GM21526 (cell line): ENCODE measurements around the gene PTPRG.
A peak's percentile ranks its signal among the peaks of the same experiment; 100 is the strongest.

ENCODE experiments used
- ATAC-seq: cut with Tn5 transposase; IDR thresholded peaks from one replicate; pipeline ENCODE4 v1.9.1; 2021; ENCODE audit warnings: moderate library complexity; ENCODE audit not compliant: unreplicated experiment, low FRiP score

Gene PTPRG

GRCh38 chr3:62178739-62179600, 617.6 kb downstream of the PTPRG start:
- no peak for ATAC-seq

DNA sequence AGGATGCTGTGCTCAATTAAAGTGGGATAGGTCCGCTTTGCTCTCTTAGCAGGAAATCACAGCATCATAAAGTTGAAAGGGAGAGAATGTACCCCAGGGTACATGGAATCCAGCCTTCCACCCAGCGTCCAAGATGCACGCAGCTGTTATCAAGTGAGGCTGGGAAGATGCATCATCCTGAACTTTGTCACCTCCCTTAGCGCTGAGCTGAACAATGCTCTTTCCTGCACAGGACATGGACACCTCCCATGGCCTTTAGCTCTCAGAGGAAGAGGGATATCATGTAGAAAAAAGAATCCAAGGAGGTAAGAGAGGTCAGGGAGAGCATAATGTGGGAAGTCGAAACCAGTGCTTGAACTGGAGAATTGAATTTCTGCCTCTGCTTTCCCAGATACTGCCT, 619.1 kb downstream of the PTPRG start:
- no peak for ATAC-seq

GRCh38 chr3:62183087-62183486, 621.7 kb downstream of the PTPRG start:
- no peak for ATAC-seq

- no peak for ATAC-seq
Observed at GRCh38 chr3:62183969-62184368, 622.6 kb downstream of the PTPRG start.

GRCh38 chr3:62184559-62184958, 623.2 kb downstream of the PTPRG start:
- no peak for ATAC-seq

DNA sequence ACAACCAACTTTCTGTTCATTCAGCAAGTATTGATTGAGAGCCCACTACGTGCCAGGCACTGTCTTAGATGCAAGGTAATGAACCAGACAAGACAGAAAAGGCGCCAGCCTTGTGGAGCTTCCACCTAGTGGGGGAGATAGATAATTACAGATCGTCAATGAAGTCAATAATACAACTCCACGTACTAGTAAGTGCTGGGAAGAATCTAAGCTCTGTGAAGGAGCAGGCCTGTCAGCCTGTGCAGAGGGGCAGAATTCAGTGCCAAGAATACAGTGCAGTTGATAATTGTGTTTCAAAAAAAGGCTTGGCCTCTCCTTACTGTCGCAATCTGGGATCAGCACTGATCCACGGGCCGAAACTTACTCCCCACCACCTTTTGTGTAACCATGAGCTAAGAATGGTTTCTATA, 625.7 kb downstream of the PTPRG start:
- ATAC-seq: no peak

- ATAC-seq: peak; percentile 78
Observed at GRCh38 chr3:62188681-62189375, 627.5 kb downstream of the PTPRG start.

- ATAC-seq: no peak
Observed at GRCh38 chr3:62189376-62189698, 628.0 kb downstream of the PTPRG start.

- ATAC-seq: no peak
Observed at GRCh38 chr3:62192891-62193290, 631.5 kb downstream of the PTPRG start.

DNA sequence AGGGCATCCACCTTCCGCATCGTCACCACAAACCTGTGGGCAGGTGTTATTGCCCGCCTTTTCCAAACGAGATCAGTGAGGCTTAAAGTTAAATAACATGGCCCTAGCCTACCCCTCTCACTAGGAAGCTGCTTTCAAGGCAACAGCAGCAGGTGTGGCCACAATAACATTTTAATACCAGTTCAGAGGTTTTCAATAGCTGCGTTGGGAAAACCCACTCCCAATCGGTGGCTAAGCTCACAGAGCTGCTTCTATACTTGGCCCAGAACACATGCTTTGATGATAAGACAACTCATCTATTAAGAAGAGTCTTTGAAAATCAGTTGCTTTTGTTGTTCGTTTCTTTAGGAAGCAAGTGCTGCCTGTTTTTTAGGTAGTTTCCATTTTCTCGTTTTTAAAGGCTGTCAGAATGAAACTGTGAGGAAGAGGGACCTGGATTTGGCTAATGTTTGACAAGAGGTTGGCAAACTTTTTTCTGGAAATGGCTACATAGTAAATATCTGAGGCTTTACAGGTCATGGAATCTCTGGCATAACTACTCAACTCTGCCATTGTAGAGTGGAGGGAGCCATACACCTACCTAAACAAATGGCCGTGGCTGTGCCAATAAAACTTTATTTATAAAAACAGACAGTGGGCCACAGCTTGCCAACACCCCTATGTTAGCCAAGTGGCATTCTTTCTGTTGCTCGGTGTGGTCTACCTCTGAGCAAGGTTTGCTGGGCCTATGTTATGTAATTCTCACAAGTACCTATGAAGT, 632.4 kb downstream of the PTPRG start:
- no peak for ATAC-seq

DNA sequence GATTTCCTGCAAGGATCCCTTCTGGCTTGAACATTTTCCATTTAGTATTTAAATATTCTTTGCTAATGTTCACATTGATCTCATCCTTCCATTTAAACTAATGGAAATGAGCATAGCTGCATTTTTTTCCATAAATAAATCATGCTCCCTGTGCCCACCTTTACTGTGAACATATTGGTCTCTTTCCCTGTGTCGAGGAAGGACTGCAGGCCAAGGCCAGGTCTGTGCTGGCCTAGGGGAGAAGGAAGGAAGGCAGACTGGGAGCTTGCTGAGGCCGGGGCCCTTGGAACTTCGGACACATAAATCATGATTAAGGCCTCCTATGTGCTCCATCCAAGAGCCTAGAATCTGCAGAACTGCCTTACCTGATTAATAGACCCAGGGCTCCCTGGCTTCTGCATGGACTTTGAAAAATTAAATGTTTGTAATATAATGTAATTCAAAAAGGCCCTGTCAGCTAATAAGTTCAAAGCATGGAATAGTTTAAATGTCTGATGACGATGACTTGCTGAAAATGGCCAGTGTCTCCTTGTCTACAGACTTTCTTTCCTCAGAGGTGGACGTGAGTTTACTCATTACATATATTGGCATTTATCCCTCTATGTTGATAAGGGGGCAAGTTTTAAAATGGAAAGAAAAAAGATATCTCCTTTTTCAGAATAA, 636.1 kb downstream of the PTPRG start:
- ATAC-seq: no peak

DNA sequence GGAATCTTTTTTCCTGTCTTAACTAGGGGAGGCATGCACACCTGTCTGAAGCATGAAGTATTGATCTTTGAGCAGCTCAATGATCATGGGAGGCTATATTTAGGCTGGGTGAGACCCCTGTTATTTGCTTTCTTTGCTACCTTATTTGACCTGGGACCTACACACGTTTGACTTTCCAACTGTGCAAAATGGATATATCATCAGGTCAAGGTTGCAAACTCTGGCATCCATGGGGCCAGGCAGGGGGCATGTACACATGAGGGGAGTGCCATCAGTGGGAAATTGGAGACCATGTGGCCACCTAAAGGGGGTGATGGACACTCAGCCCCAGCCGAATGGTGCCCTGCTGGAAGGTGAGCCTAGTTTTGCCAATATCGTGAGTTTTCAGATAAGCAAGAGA, 637.8 kb downstream of the PTPRG start:
- ATAC-seq: no peak

DNA sequence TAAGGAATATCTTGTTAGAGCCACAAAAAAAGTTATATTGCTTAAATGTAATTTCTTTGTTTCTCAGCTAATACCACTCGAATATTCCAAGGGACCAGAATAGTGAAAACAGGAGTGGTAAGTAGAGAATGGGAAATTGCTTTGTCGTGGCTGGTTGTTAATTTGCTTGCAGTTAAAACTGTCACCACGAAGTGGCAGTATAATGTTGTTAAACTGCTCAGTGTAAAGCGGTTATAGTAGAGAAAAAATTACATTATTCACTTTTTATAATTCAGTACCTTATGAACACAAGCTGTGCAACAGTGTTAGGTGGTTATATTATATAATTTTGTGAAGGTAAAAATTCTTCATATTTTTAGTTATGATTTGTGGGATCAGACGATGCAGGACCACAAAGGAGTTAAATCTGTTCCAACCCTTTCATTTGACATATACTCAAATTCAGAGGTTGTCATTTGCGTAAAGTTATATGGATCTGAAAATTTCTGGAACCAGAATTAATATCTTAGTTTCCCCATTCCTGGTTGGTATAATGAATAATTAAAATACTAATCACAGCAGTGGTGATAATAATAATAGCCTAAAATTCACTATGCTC, 640.2 kb downstream of the PTPRG start:
- no peak for ATAC-seq

DNA sequence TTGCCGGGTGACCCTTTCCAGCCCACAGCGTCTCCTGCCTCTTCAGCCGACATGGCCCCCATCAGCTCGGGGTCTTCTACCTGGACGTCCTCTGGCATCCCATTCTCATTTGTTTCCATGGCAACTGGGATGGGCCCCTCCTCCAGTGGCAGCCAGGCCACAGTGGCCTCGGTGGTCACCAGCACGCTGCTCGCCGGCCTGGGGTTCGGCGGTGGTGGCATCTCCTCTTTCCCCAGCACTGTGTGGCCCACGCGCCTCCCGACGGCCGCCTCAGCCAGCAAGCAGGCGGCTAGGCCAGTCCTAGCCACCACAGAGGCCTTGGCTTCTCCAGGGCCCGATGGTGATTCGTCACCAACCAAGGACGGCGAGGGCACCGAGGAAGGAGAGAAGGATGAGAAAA, 641.8 kb downstream of the PTPRG start:
- ATAC-seq: no peak

GRCh38 chr3:62203561-62203960, 642.2 kb downstream of the PTPRG start:
- no peak for ATAC-seq

DNA sequence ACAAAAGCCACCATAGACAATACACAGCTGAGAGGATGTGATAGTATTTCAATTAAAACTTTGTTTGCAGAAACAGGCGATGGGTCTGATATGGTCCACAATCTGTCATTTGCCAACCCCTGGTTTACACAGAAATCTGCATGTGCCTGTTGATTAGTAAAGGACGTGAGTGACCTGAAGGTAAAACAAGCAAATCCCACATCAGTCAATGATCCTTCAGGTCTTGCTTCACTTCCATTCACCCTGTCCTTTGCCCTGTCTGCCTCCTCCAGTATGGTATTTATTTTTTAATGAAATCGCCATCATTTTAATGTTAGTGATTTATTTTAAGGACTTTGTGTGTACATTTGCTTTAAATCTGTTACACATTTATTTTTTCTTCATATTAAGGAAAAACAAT, 645.8 kb downstream of the PTPRG start:
- ATAC-seq: no peak

GRCh38 chr3:62208385-62208784, 647.0 kb downstream of the PTPRG start:
- ATAC-seq: no peak

DNA sequence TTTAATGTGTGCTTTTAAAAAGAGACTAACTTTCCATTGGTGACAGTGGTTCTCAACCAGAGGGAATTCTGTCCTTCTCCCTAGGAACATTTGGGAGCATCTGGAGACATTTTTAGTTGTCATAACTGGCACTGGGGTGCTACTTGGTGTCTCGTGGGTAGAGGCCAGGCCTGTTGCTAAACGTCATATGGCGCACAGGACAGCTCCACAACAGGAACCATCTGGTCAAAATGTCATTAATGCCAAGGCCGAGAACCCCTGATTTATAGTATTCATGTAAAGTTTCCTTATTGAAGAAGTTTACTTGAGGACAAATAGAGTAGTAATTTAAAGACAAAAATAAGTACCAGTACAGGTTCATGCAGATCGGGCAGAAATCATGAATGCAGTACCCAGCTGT, 647.7 kb downstream of the PTPRG start:
- no peak for ATAC-seq

GRCh38 chr3:62210011-62210410, 648.6 kb downstream of the PTPRG start:
- ATAC-seq: no peak

DNA sequence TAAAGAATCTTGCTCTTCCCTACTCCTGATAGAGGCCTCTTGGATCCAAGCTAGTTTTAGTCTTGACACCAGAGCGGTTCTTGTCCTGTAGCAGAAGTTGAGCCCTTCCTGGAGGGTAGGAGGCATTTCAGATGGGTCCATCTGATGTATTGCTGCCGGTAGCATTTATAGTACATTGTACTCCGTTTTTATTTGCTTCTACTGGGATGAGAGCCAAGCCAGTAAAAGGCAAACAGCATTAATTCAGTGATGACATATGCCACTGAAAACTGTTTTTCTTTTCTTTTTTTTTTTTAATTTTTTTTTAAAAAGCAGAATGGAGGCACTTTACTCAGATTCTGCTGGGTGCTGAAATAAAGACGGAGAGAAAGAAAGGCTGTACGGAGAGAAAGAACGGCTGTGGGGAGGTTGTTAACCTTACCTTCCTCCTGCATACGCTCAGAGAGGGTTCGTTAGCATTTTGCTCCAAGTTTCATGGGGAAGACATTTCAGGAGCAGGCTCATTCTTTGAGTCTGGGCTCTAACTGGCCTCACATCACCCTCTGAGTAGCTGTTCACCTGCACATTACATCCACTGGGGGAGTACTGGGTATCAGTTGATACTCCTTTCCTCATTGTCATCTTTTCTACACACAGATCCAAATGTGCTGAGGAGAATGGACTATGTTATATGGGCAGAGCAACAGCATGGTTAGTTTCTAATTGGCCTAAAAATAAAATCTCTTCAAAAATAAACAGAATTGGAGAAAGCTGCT, 650.5 kb downstream of the PTPRG start:
- ATAC-seq: no peak
